ENCODE results near the gene MRPS25. TPM values are rescaled to one million over a fixed set of nuclear protein-coding genes. Genes with fewer than 3 reads are reported as not detected.

The MRPS25 gene
- total and polyA plus RNA-seq, 4 donors, result 12.6 to 55.1 (median 42.9) TPM

DNA sequence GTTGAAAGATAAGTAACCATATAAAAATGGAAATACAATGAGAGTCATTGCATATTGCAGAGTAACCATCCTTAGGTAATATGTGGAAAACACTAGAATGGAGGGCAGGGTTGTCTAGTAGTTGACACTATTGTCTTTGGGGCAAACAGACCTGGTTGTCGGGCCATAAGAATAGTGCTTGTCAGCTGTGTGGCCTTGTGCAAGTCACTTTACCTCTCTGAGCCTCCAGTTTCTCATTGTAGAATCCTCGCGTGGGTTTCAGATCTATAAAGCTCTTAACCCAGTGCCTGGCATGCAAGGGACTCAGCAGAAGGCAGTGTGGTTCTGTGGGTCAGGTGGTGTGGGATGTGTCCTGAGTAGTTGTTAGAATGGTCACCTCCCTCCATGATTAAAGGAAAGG lies 32.0 kb downstream of the MRPS25 start:
- Histone ChIP-seq H3K9ac (ENCODE audit: low read depth in 1 of 2, low read length in 2 of 2) (no peak overlapping the region), H3K27me3 (ENCODE audit: control insufficient read depth in 4 of 4, insufficient read depth in 4 of 4, low read length in 3 of 4) (no peaks in the 10 kb centered on the region), H3K4me3 (ENCODE audit: low read depth in 1 of 3, low read length in 3 of 3) (no peak overlapping the region), H3K27ac (ENCODE audit: low read depth in 1 of 2, low read length in 2 of 2) (no peak overlapping the region), H3K4me1 (ENCODE audit: control insufficient read depth in 4 of 4, insufficient read depth in 4 of 4, low read length in 3 of 4) (no peaks in the 10 kb centered on the region), H3K36me3 (ENCODE audit: control insufficient read depth in 4 of 4, insufficient read depth in 3 of 4, low read depth in 1 of 4, low read length in 3 of 4) (peaks cover 13 to 57% (median 37%) of the 10 kb centered on the region in 4 donors), H3K9me3 (ENCODE audit: control insufficient read depth in 4 of 4, low read length in 3 of 4) (no peaks in the 10 kb centered on the region)
- no peak for TF ChIP-seq HNF4G (IDR thresholded peaks at IDR 0.05)
- TF ChIP-seq, protein P1, sequence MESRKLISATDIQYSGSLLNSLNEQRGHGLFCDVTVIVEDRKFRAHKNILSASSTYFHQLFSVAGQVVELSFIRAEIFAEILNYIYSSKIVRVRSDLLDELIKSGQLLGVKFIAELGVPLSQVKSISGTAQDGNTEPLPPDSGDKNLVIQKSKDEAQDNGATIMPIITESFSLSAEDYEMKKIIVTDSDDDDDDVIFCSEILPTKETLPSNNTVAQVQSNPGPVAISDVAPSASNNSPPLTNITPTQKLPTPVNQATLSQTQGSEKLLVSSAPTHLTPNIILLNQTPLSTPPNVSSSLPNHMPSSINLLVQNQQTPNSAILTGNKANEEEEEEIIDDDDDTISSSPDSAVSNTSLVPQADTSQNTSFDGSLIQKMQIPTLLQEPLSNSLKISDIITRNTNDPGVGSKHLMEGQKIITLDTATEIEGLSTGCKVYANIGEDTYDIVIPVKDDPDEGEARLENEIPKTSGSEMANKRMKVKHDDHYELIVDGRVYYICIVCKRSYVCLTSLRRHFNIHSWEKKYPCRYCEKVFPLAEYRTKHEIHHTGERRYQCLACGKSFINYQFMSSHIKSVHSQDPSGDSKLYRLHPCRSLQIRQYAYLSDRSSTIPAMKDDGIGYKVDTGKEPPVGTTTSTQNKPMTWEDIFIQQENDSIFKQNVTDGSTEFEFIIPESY (IDR thresholded peaks at IDR 0.05), result no peak
- TF ChIP-seq GABPA (IDR thresholded peaks at IDR 0.05 in 1 of 2, conservative IDR thresholded peaks at IDR 0.05 in 1 of 2), result no peak
- no peak for TF ChIP-seq YY1 (IDR thresholded peaks at IDR 0.05)
- TF ChIP-seq, protein P2, sequence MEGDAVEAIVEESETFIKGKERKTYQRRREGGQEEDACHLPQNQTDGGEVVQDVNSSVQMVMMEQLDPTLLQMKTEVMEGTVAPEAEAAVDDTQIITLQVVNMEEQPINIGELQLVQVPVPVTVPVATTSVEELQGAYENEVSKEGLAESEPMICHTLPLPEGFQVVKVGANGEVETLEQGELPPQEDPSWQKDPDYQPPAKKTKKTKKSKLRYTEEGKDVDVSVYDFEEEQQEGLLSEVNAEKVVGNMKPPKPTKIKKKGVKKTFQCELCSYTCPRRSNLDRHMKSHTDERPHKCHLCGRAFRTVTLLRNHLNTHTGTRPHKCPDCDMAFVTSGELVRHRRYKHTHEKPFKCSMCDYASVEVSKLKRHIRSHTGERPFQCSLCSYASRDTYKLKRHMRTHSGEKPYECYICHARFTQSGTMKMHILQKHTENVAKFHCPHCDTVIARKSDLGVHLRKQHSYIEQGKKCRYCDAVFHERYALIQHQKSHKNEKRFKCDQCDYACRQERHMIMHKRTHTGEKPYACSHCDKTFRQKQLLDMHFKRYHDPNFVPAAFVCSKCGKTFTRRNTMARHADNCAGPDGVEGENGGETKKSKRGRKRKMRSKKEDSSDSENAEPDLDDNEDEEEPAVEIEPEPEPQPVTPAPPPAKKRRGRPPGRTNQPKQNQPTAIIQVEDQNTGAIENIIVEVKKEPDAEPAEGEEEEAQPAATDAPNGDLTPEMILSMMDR (IDR thresholded peaks at IDR 0.05; ENCODE audit: low read depth, low read length, missing input control), result no peak
- TF ChIP-seq FOXA1 (IDR thresholded peaks at IDR 0.05), result no peak
- no peak for TF ChIP-seq JUND (IDR thresholded peaks at IDR 0.05)
- TF ChIP-seq HNF4A (conservative IDR thresholded peaks at IDR 0.05), result no peak
- no peak for TF ChIP-seq NR2F2 (IDR thresholded peaks at IDR 0.05)
- TF ChIP-seq, protein P3, sequence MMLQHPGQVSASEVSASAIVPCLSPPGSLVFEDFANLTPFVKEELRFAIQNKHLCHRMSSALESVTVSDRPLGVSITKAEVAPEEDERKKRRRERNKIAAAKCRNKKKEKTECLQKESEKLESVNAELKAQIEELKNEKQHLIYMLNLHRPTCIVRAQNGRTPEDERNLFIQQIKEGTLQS (IDR thresholded peaks at IDR 0.05), result no peak
- TF ChIP-seq RAD21 (IDR thresholded peaks at IDR 0.05), result no peak
- no peak for TF ChIP-seq FOXA2 (IDR thresholded peaks at IDR 0.05)
- no peak for TF ChIP-seq RXRA (IDR thresholded peaks at IDR 0.05)
- no peak for TF ChIP-seq EGR1 (IDR thresholded peaks at IDR 0.05; ENCODE audit: low read depth in 2 of 2)
- TF ChIP-seq TAF1 (conservative IDR thresholded peaks at IDR 0.05), result no peak
- TF ChIP-seq, protein P4, sequence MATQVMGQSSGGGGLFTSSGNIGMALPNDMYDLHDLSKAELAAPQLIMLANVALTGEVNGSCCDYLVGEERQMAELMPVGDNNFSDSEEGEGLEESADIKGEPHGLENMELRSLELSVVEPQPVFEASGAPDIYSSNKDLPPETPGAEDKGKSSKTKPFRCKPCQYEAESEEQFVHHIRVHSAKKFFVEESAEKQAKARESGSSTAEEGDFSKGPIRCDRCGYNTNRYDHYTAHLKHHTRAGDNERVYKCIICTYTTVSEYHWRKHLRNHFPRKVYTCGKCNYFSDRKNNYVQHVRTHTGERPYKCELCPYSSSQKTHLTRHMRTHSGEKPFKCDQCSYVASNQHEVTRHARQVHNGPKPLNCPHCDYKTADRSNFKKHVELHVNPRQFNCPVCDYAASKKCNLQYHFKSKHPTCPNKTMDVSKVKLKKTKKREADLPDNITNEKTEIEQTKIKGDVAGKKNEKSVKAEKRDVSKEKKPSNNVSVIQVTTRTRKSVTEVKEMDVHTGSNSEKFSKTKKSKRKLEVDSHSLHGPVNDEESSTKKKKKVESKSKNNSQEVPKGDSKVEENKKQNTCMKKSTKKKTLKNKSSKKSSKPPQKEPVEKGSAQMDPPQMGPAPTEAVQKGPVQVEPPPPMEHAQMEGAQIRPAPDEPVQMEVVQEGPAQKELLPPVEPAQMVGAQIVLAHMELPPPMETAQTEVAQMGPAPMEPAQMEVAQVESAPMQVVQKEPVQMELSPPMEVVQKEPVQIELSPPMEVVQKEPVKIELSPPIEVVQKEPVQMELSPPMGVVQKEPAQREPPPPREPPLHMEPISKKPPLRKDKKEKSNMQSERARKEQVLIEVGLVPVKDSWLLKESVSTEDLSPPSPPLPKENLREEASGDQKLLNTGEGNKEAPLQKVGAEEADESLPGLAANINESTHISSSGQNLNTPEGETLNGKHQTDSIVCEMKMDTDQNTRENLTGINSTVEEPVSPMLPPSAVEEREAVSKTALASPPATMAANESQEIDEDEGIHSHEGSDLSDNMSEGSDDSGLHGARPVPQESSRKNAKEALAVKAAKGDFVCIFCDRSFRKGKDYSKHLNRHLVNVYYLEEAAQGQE (IDR thresholded peaks at IDR 0.05), result no peak
- TF ChIP-seq, protein P5, sequence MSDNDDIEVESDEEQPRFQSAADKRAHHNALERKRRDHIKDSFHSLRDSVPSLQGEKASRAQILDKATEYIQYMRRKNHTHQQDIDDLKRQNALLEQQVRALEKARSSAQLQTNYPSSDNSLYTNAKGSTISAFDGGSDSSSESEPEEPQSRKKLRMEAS (IDR thresholded peaks at IDR 0.05), result no peak
- 95% methylated on average over 3 of the region's 3 CpGs for WGBS
- no peak for DNase-seq (ENCODE audit: low spot score)

Data from liver (tissue), 9 donors.